Measurements from ENCODE around the gene GNG7.

- TF ChIP-seq POLR2AphosphoS5 (IDR thresholded peaks at IDR 0.05; ENCODE audit: low read depth, low read length) (no peak), POU2F2 (IDR thresholded peaks at IDR 0.05; ENCODE audit: low read depth, low read length) (no peak), POLR2A (IDR thresholded peaks at IDR 0.05; ENCODE audit: low read depth, low read length) (no peak), TAF1 (IDR thresholded peaks at IDR 0.05; ENCODE audit: low read depth, low read length) (no peak)
These were observed 97.7 kb downstream of the GNG7 start for GRCh38 chr19:2604747-2605329.

Data from GM12891 (cell line).